RWPE2 (cell line): ENCODE results near the gene CTBP1.

Experiments
- ATAC-seq: fragments of 200-7000 bp; cut with Tn5 transposase; 3 replicates; pipeline ENCODE4 v1.9.1; 2021; ENCODE audit warnings: low read depth
- DNase-seq: peaks from one replicate; pipeline ENCODE4 v3.0.0-alpha.2; 2020; ENCODE audit warnings: low spot score
- H3K27ac ChIP-seq: fragments of 450-650 bp; 2 replicates; pipeline ENCODE4 v1.5.1; 2017; ENCODE audit warnings: mild to moderate bottlenecking; ENCODE audit not compliant: poor library complexity, severe bottlenecking
- H3K27me3 ChIP-seq: fragments of 250-450 bp; sonication (Bioruptor Pico); 2 replicates; pipeline ENCODE4 v1.5.1; 2021; ENCODE audit warnings: mild to moderate bottlenecking, moderate library complexity; ENCODE audit not compliant: insufficient read depth, poor library complexity, severe bottlenecking
- H3K36me3 ChIP-seq: fragments of 250-450 bp; sonication (Bioruptor Pico); 2 replicates; pipeline ENCODE4 v1.5.1; 2020; ENCODE audit warnings: low read depth, mild to moderate bottlenecking, moderate library complexity
- H3K4me1 ChIP-seq: fragments of 250-450 bp; sonication (Bioruptor Pico); 2 replicates; pipeline ENCODE4 v1.5.1; 2021; ENCODE audit warnings: mild to moderate bottlenecking, moderate library complexity; ENCODE audit not compliant: insufficient read depth, poor library complexity, severe bottlenecking
- H3K4me3 ChIP-seq: fragments of 250-450 bp; sonication (Bioruptor Pico); 2 replicates; pipeline ENCODE4 v1.5.1; 2021; ENCODE audit warnings: mild to moderate bottlenecking, moderate library complexity; ENCODE audit not compliant: severe bottlenecking
- H3K9me3 ChIP-seq: fragments of 250-450 bp; sonication (Bioruptor Pico); 2 replicates; pipeline ENCODE4 v1.5.1; 2021; ENCODE audit warnings: mild to moderate bottlenecking, moderate library complexity; ENCODE audit not compliant: severe bottlenecking
- CTCF ChIP-seq: fragments of 450-650 bp; IDR thresholded peaks from one replicate; pipeline ENCODE4 v1.5.1; 2017; ENCODE audit warnings: mild to moderate bottlenecking, moderate library complexity; ENCODE audit not compliant: poor library complexity, severe bottlenecking

The CTBP1 gene

GRCh38 chr4:1208266-1208961, 40.5 kb downstream of the CTBP1 start:
- H3K27ac ChIP-seq, result no peak overlapping the region
- peaks cover 19% of the 10 kb centered on the region for H3K36me3 ChIP-seq

GRCh38 chr4:1207603-1208265, 41.2 kb downstream of the CTBP1 start:
- no peaks in the 10 kb centered on the region for H3K9me3 ChIP-seq
- H3K27me3 ChIP-seq, result no peaks in the 10 kb centered on the region
- ATAC-seq, result peak; percentile 10; the same call in 2 of the 3 replicates
- peak; percentile 58 for DNase-seq
- TF ChIP-seq CTCF, result no peak
- H3K27ac ChIP-seq, result no peak overlapping the region
- H3K36me3 ChIP-seq, result peaks cover 12% of the 10 kb centered on the region
- no peaks in the 10 kb centered on the region for H3K4me1 ChIP-seq
- H3K4me3 ChIP-seq, result no peak overlapping the region

More at GRCh38 chr4:1208266-1208961, 40.5 kb downstream of the CTBP1 start:
- H3K4me1 ChIP-seq, result no peaks in the 10 kb centered on the region
- DNase-seq (peak; percentile 58), ATAC-seq (peak; percentile 5; the same call in 2 of the 3 replicates)
- H3K9me3 ChIP-seq, result no peaks in the 10 kb centered on the region
- H3K27me3 ChIP-seq, result no peaks in the 10 kb centered on the region
- H3K4me3 ChIP-seq, result no peak overlapping the region
- no peak for TF ChIP-seq CTCF

GRCh38 chr4:1207157-1207470, 41.8 kb downstream of the CTBP1 start:
- H3K4me1 ChIP-seq, result no peaks in the 10 kb centered on the region
- DNase-seq (peak; percentile 55), ATAC-seq (peak; percentile 2; the same call in 2 of the 3 replicates)
- H3K36me3 ChIP-seq, result peaks cover 6% of the 10 kb centered on the region; the same call in 1 of the 2 replicates
- H3K27me3 ChIP-seq, result no peaks in the 10 kb centered on the region
- no peak for TF ChIP-seq CTCF
- H3K9me3 ChIP-seq, result no peaks in the 10 kb centered on the region
- no peak overlapping the region for H3K4me3 ChIP-seq
- no peak overlapping the region for H3K27ac ChIP-seq

GRCh38 chr4:1206299-1207156, 42.4 kb downstream of the CTBP1 start:
- peak; percentile 10; the same call in 2 of the 3 replicates for ATAC-seq
- no peak for TF ChIP-seq CTCF
- Histone ChIP-seq H3K4me3 (no peak overlapping the region), H3K4me1 (no peaks in the 10 kb centered on the region), H3K27me3 (no peaks in the 10 kb centered on the region), H3K9me3 (no peaks in the 10 kb centered on the region), H3K27ac (no peak overlapping the region), H3K36me3 (peaks cover 2% of the 10 kb centered on the region; the same call in 1 of the 2 replicates)
- DNase-seq, result peak; percentile 51
